C4-2B (cell line): ENCODE results near the gene FBLIM1.

Source experiments
- ZFX ChIP-seq: fragments of 450-650 bp; IDR thresholded peaks from 2 replicates; pipeline ENCODE4 v1.6.1; 2017
- TF ChIP-seq, protein P1 (sequence below): fragments of 450-650 bp; conservative IDR thresholded peaks from 2 replicates; pipeline ENCODE4 v1.5.1; 2017; ENCODE audit warnings: mild to moderate bottlenecking

DNA sequence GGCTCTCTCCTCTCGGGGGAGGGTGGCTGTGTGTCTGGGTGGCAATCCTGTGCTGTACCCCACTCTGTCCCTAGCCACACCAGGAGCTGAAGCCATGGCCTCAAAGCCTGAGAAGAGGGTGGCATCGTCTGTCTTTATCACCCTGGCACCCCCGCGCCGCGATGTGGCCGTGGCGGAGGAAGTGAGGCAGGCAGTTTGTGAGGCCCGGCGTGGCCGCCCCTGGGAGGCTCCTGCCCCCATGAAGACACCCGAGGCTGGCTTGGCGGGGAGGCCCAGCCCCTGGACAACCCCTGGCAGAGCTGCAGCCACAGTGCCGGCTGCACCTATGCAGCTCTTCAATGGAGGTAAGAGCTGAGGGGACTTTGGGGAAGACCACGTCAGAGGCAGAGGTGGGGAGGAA, 6.3 kb downstream of the FBLIM1 start:
- TF ChIP-seq, protein P1, sequence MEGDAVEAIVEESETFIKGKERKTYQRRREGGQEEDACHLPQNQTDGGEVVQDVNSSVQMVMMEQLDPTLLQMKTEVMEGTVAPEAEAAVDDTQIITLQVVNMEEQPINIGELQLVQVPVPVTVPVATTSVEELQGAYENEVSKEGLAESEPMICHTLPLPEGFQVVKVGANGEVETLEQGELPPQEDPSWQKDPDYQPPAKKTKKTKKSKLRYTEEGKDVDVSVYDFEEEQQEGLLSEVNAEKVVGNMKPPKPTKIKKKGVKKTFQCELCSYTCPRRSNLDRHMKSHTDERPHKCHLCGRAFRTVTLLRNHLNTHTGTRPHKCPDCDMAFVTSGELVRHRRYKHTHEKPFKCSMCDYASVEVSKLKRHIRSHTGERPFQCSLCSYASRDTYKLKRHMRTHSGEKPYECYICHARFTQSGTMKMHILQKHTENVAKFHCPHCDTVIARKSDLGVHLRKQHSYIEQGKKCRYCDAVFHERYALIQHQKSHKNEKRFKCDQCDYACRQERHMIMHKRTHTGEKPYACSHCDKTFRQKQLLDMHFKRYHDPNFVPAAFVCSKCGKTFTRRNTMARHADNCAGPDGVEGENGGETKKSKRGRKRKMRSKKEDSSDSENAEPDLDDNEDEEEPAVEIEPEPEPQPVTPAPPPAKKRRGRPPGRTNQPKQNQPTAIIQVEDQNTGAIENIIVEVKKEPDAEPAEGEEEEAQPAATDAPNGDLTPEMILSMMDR = no peak
- TF ChIP-seq ZFX = no peak
